Tibial artery (tissue), 4 donors: ENCODE data around the gene CELSR3.

Experiments
- DNase-seq, 2 donors: peaks; one replicate each; pipeline ENCODE4 v3.0.0-alpha.2; 2019
- H3K27ac ChIP-seq, 2 donors: fragments of 200-600 bp; sonication (generic) in 1 of 2; 1 replicate in 1 of 2; 2 replicates in 1 of 2; pipeline ENCODE4 v1.5.1; 2018 to 2019; ENCODE audit warnings: mild to moderate bottlenecking in 1 of 2
- H3K27me3 ChIP-seq, 2 donors: fragments of 200-600 bp; sonication (generic) in 1 of 2; one replicate each; pipeline versions ENCODE4 v1.5.1 to v1.6.0; 2016 to 2019
- H3K36me3 ChIP-seq, 3 donors: fragments of 200-600 bp; sonication (generic) in 2 of 3; one replicate each; pipeline ENCODE4 v1.5.1; 2016 to 2019; ENCODE audit warnings: mild to moderate bottlenecking in 2 of 3
- H3K4me1 ChIP-seq, 4 donors: fragments of 200-600 bp; sonication (generic) in 2 of 4; 1 replicate in 3 of 4; 2 replicates in 1 of 4; pipeline ENCODE4 v1.5.1; 2016 to 2019
- H3K4me3 ChIP-seq, 2 donors: fragments of 200-600 bp; sonication (generic) in 1 of 2; 1 replicate in 1 of 2; 2 replicates in 1 of 2; pipeline ENCODE4 v1.5.1; 2018 to 2019; ENCODE audit warnings: mild to moderate bottlenecking in 2 of 2
- H3K9me3 ChIP-seq, 3 donors: fragments of 200-600 bp; sonication (generic) in 1 of 3; one replicate each; pipeline ENCODE4 v1.5.1; 2016 to 2019
- CTCF ChIP-seq, 2 experiments: fragments of 200-600 bp in 1 of 2; fragments of 450-650 bp in 1 of 2; IDR thresholded peaks; one replicate each; pipeline ENCODE4 v1.5.1; 2017 to 2019; ENCODE audit warnings: antibody characterized with exemption in 2 of 2, mild to moderate bottlenecking in 1 of 2, moderate library complexity in 1 of 2
- intact Hi-C: fragments of 100-400 bp; cut with DNase I; formaldehyde crosslinking; loops from one replicate; pipeline ENCODE4 v1.15.0; 2023; ENCODE audit warnings: low total_unique reads

CELSR3 gene

GRCh38 chr3:48679411-48680391 lies 17.0 kb upstream of the CELSR3 start:
- no peaks in the 10 kb centered on the region for H3K27me3 ChIP-seq
- intact Hi-C loops: loop anchor here (10.0 kb wide), 1 partner anchor 215 kb away; a partner anchor contains a TSS
- H3K4me1 ChIP-seq: peaks cover 0 to 21% (median 17%) of the 10 kb centered on the region in 4 donors
- TF ChIP-seq CTCF (IDR thresholded peaks at IDR 0.05): no peak
- H3K4me3 ChIP-seq: no peak overlapping the region
- H3K36me3 ChIP-seq: peaks cover 35 to 80% (median 67%) of the 10 kb centered on the region in 3 donors
- no peak overlapping the region for H3K27ac ChIP-seq
- DNase-seq: no peak
- no peaks in the 10 kb centered on the region for H3K9me3 ChIP-seq

- Histone ChIP-seq H3K4me3 (no peak overlapping the region), H3K36me3 (peaks cover 35 to 89% (median 77%) of the 10 kb centered on the region in 3 donors), H3K27ac (no peak overlapping the region), H3K4me1 (peaks cover 0 to 11% (median 8%) of the 10 kb centered on the region in 4 donors), H3K9me3 (no peaks in the 10 kb centered on the region), H3K27me3 (no peaks in the 10 kb centered on the region)
- no peak for DNase-seq
- intact Hi-C loops: no loop called here
- TF ChIP-seq CTCF (IDR thresholded peaks at IDR 0.05): no peak
Observed at GRCh38 chr3:48678566-48679380, 16.1 kb upstream of the CELSR3 start.

GRCh38 chr3:48678056-48678455 lies 15.4 kb upstream of the CELSR3 start:
- no peaks in the 10 kb centered on the region for H3K9me3 ChIP-seq
- intact Hi-C loops: no loop called here
- H3K27ac ChIP-seq: no peak overlapping the region
- H3K4me1 ChIP-seq: peaks cover 0 to 4% (median 2%) of the 10 kb centered on the region in 4 donors
- H3K4me3 ChIP-seq: no peak overlapping the region
- H3K36me3 ChIP-seq: peaks cover 35 to 90% (median 77%) of the 10 kb centered on the region in 3 donors
- no peak for TF ChIP-seq CTCF (IDR thresholded peaks at IDR 0.05)
- no peak for DNase-seq
- H3K27me3 ChIP-seq: no peaks in the 10 kb centered on the region

- no peak for TF ChIP-seq CTCF (IDR thresholded peaks at IDR 0.05)
- H3K36me3 ChIP-seq: peaks cover 24 to 81% (median 63%) of the 10 kb centered on the region in 3 donors
- intact Hi-C loops: no loop called here
Observed at GRCh38 chr3:48674505-48674904, 11.8 kb upstream of the CELSR3 start.

GRCh38 chr3:48672522-48672921 lies 9.8 kb upstream of the CELSR3 start:
- intact Hi-C loops: no loop called here
- no peak for DNase-seq
- H3K27me3 ChIP-seq: no peaks in the 10 kb centered on the region
- H3K36me3 ChIP-seq: peaks cover 11 to 62% (median 45%) of the 10 kb centered on the region in 3 donors
- no peak for TF ChIP-seq CTCF (IDR thresholded peaks at IDR 0.05)
- no peaks in the 10 kb centered on the region for H3K4me1 ChIP-seq
- no peak overlapping the region for H3K4me3 ChIP-seq
- H3K9me3 ChIP-seq: no peaks in the 10 kb centered on the region
- H3K27ac ChIP-seq: no peak overlapping the region

More at GRCh38 chr3:48674505-48674904, 11.8 kb upstream of the CELSR3 start:
- H3K27ac ChIP-seq: no peak overlapping the region
- no peak overlapping the region for H3K4me3 ChIP-seq
- DNase-seq: no peak
- no peaks in the 10 kb centered on the region for H3K27me3 ChIP-seq
- no peaks in the 10 kb centered on the region for H3K9me3 ChIP-seq
- H3K4me1 ChIP-seq: no peaks in the 10 kb centered on the region
